ENCODE data around the gene GNL1. TPM values are rescaled to one million over a fixed set of nuclear protein-coding genes. Genes with fewer than 3 reads are reported as not detected.
A peak's percentile ranks its signal among the peaks of the same experiment; 100 is the strongest.

GNL1 gene
- total and polyA plus RNA-seq, 8 donors = 32.3 to 86.6 (median 42.0) TPM

DNA sequence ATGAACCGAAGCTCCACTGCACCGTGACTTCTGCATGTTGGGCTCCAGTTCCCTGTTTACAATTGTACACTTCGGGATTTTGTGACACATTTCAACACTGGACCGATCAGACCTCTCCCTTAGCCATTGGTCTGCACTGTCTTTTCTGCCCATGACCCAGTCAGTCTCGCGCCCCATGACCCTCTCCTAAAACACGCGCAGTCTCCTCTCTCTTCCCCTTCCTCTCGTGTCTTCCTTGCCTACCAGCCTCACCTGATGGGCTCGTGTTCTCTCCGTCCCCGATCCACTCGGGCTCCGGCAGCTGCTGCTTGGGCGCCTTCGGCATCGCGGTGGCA is 14.4 kb upstream of the GNL1 start:
- Histone ChIP-seq H3K27me3 (no peaks in the 10 kb centered on the region), H3K4me1 (peaks cover 9 to 23% (median 10%) of the 10 kb centered on the region in 3 donors), H3K9me3 (no peaks in the 10 kb centered on the region), H3K4me3 (peak overlapping the region; percentile 37 to 79 (median 63)), H3K36me3 (no peaks in the 10 kb centered on the region), H3K27ac (peak overlapping the region; percentile 62 to 86 (median 72))
- no peak for FAIRE-seq
- 0 to 1% methylated on average over 18 of the region's 18 CpGs for WGBS, 2 donors
- DNase-seq = no peak
- peak; percentile 14 to 33 (median 26) for ATAC-seq
- TF ChIP-seq, protein P1, sequence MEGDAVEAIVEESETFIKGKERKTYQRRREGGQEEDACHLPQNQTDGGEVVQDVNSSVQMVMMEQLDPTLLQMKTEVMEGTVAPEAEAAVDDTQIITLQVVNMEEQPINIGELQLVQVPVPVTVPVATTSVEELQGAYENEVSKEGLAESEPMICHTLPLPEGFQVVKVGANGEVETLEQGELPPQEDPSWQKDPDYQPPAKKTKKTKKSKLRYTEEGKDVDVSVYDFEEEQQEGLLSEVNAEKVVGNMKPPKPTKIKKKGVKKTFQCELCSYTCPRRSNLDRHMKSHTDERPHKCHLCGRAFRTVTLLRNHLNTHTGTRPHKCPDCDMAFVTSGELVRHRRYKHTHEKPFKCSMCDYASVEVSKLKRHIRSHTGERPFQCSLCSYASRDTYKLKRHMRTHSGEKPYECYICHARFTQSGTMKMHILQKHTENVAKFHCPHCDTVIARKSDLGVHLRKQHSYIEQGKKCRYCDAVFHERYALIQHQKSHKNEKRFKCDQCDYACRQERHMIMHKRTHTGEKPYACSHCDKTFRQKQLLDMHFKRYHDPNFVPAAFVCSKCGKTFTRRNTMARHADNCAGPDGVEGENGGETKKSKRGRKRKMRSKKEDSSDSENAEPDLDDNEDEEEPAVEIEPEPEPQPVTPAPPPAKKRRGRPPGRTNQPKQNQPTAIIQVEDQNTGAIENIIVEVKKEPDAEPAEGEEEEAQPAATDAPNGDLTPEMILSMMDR (IDR thresholded peaks at IDR 0.05) = no peak
- intact Hi-C loops (cut with DNase I) = no loop called here

DNA sequence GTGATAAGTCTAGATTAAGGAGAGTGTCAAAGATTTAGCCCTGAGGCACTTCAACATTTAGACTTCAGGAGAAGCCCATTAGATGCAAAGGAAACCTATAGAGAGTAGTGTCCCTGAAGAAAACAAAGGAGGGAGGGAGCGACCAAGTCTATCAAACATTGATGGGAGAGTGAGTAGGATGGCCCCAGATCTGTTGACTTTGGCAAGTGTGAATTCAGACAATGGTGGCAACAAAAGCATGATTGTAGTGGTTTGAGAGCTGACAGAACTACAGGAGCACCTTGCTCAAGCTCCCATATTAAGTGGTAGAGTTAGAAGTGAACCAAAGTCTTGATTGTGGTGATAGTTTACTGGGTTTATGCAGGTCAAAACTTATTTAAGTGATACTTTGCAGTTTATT is 14.0 kb upstream of the GNL1 start:
- TF ChIP-seq, protein P1 (IDR thresholded peaks at IDR 0.05) = no peak
- WGBS, 2 donors = 25 to 38% methylated on average over 1 of the region's 1 CpG
- FAIRE-seq = no peak

DNA sequence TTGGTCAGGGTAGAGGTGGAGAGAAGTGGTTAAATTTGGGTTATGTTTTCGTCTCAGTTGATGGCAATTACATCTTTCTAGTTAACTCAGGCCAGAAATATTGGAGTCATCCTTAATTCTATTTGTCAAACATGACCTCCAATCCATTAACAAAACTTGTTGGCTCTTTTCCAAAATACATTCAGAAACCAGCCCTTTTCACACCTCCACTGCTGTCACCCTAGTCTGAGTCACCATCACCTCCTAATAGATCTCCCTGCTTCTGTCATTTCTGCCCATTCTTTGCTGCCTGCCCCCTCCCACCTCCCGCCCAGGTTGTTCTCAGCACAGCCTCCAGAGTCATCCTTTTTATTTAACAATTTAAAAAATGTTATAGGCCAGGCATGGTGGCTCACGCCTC is 12.0 kb upstream of the GNL1 start:
- intact Hi-C loops (cut with DNase I) = no loop called here
- FAIRE-seq = no peak
- TF ChIP-seq, protein P1 (IDR thresholded peaks at IDR 0.05) = no peak
- Histone ChIP-seq H3K27me3 (no peaks in the 10 kb centered on the region), H3K4me3 (no peak overlapping the region), H3K4me1 (peaks cover 9 to 20% (median 10%) of the 10 kb centered on the region in 3 donors), H3K27ac (no peak overlapping the region), H3K9me3 (no peaks in the 10 kb centered on the region), H3K36me3 (no peaks in the 10 kb centered on the region)
- no peak for ATAC-seq
- WGBS, 2 donors = 68 to 74% methylated on average over 3 of the region's 3 CpGs
- no peak for DNase-seq

More for the DNA sequence above, 14.0 kb upstream of the GNL1 start:
- Histone ChIP-seq H3K36me3 (no peaks in the 10 kb centered on the region), H3K27ac (peak overlapping the region in 2 of 4 donors; percentile 62 to 86), H3K4me1 (peaks cover 9 to 23% (median 10%) of the 10 kb centered on the region in 3 donors), H3K9me3 (no peaks in the 10 kb centered on the region), H3K27me3 (no peaks in the 10 kb centered on the region), H3K4me3 (peak overlapping the region in 3 of 4 donors; percentile 37 to 74 (median 52))
- DNase-seq (no peak), ATAC-seq (no peak)
- intact Hi-C loops (cut with DNase I) = no loop called here

DNA sequence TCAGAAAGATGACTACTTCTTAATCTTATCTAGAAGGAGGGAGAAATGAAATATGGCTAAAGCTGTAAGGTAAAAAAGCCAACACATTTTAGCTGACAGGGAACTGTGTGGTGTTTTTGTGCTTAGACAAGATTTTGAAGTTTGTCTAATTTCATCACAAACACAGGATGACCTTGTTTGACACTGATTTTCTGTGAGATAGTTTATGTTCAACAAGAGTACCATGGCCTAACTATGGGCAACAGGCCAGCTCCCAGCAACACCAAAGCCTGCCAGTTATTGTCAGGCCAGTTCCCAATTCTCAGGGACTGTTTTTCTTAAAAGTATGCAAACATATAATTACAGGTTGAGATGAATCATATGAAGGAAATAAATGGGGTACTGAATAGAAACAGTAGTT is 9.5 kb upstream of the GNL1 start:
- no peak for ATAC-seq
- H3K27ac ChIP-seq = no peak overlapping the region
- H3K27me3 ChIP-seq = no peaks in the 10 kb centered on the region
- intact Hi-C loops (cut with DNase I) = no loop called here
- H3K4me1 ChIP-seq = peaks cover 0 to 7% (median 0%) of the 10 kb centered on the region in 3 donors
- no peak for DNase-seq
- FAIRE-seq = no peak
- H3K9me3 ChIP-seq = no peaks in the 10 kb centered on the region
- no peak overlapping the region for H3K4me3 ChIP-seq
- TF ChIP-seq, protein P1 (IDR thresholded peaks at IDR 0.05) = no peak
- H3K36me3 ChIP-seq = peaks cover 0 to 6% (median 0%) of the 10 kb centered on the region in 3 donors

DNA sequence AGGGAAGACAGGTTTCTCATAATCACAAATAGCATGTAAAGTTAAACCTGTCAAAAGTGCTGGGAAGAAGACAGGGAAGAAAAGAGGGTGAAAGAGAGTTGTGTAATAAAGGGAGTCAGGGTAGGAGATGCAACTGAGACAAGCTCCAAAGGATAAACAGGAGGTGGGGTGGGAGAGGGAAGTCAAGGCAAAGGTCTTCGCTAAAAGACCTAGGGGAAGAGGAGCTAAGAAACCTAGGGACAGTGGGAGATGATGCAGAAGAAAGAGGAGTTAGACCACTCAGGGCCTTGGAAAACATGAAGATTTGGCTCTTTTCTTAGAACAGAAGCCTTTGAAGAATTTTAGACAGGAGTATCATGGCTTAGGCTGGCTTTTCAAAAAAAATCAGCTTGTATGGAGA is 7.8 kb upstream of the GNL1 start:
- intact Hi-C loops (cut with DNase I) = no loop called here
- Histone ChIP-seq H3K4me1 (no peaks in the 10 kb centered on the region), H3K27ac (no peak overlapping the region), H3K4me3 (no peak overlapping the region), H3K36me3 (peaks cover 0 to 6% (median 0%) of the 10 kb centered on the region in 3 donors), H3K27me3 (no peaks in the 10 kb centered on the region), H3K9me3 (no peaks in the 10 kb centered on the region)
- FAIRE-seq (no peak), ATAC-seq (no peak), DNase-seq (no peak)
- TF ChIP-seq, protein P1 (IDR thresholded peaks at IDR 0.05) = no peak
- WGBS, 2 donors = 94 to 96% methylated on average over 1 of the region's 1 CpG
